ENCODE data around the gene LRRC8B.

DNA sequence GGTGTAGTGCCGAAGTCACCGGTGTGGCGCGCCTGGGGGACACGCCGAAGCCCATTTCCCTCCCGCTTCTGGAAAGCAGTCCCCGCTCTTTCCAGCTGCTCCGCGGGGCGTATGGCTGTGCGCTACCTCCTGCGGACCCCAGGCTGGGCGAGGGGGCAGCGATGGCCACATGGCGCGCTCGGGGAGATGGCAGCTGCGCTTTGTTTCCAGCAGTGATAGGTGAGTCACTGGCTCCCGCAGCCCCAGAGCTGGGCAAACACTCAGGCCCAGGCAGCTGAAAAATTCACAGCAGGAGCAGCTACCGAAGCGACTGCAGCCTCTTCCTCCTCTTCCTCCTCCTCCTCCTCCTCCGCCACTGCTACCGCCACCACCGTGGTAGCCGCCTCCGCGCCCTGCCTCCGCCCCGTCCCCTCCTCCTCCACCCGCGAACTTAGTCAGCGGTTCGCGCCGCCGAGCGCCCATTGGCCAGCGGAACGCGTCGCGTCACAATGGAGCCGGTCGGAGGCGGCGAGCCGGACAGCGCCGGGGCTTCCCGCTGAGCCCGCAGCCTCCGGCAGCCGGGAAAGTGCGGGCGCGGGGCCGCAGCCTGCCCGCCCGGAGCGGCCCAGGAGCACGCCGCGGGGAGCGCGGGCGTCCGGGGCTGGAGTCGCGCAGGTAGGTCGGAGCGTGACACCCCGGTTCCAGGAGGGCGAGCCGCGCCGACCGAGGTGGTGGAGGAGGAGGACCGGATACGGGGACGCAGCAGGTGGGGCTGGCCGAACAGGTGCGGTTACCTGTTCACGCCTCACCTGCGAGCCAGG lies at the start of gene LRRC8B:
- TF ChIP-seq CEBPB (IDR thresholded peaks at IDR 0.05) (no peak), FOXM1 (IDR thresholded peaks at IDR 0.05; ENCODE audit: borderline replicate concordance, low read depth) (no peak), TEAD4 (IDR thresholded peaks at IDR 0.05) (0 out of 2 replicates have a peak, but pooled peaks have one; percentile 3), YY1 (IDR thresholded peaks at IDR 0.05; ENCODE audit: low read depth) (peak; percentile 51; the same call in 1 of the 2 replicates), TAF1 (IDR thresholded peaks at IDR 0.05; ENCODE audit: low read depth) (peak; percentile 50)
